GM18519 (cell line): ENCODE data around the gene CDKL1.

Experiments used
- ATAC-seq: cut with Tn5 transposase; IDR thresholded peaks from one replicate; pipeline ENCODE4 v1.9.1; 2021; ENCODE audit warnings: mild to moderate bottlenecking, moderate library complexity; ENCODE audit not compliant: unreplicated experiment, low FRiP score

Gene CDKL1

GRCh38 chr14:50290306-50290705, 106.4 kb downstream of the CDKL1 start:
- ATAC-seq = no peak

- no peak for ATAC-seq
These were observed 108.5 kb downstream of the CDKL1 start for GRCh38 chr14:50288146-50288545.

GRCh38 chr14:50285861-50286260, 110.8 kb downstream of the CDKL1 start:
- ATAC-seq = no peak
